Liver (tissue), 3 donors: Measurements from ENCODE around the gene BCAT1.

Experiments
- GABPA ChIP-seq, 2 donors: IDR thresholded peaks in 1 of 2; conservative IDR thresholded peaks in 1 of 2; 2 replicates each; pipeline ENCODE4 v1.6.1; 2016; ENCODE audit warnings: antibody characterized with exemption in 2 of 2, mild to moderate bottlenecking in 1 of 2, moderate library complexity in 1 of 2
- JUND ChIP-seq, 2 donors: IDR thresholded peaks; 2 replicates each; pipeline ENCODE4 v1.6.1; 2016; ENCODE audit warnings: antibody characterized with exemption in 2 of 2
- MAX ChIP-seq: IDR thresholded peaks from 2 replicates; pipeline ENCODE4 v1.6.1; 2016; ENCODE audit warnings: antibody characterized with exemption
- RAD21 ChIP-seq, 2 donors: IDR thresholded peaks; 2 replicates each; pipeline ENCODE4 v1.6.1; 2016; ENCODE audit warnings: antibody characterized with exemption in 2 of 2, mild to moderate bottlenecking in 2 of 2
- YY1 ChIP-seq: IDR thresholded peaks from 2 replicates; pipeline ENCODE4 v1.6.1; 2016; ENCODE audit warnings: antibody characterized with exemption, mild to moderate bottlenecking
- ZBTB33 ChIP-seq: IDR thresholded peaks from 2 replicates; pipeline ENCODE4 v1.6.1; 2016; ENCODE audit warnings: antibody characterized with exemption
- TF ChIP-seq, protein P1 (sequence below): fragments of 150-350 bp; IDR thresholded peaks from 2 replicates; pipeline ENCODE4 v1.5.1; 2017; ENCODE audit warnings: improper control_type of control experiment, low read depth, low read length; ENCODE audit not compliant: missing input control
- TF ChIP-seq, protein P2 (sequence below): IDR thresholded peaks from 2 replicates; pipeline ENCODE4 v1.6.1; 2016; ENCODE audit warnings: antibody characterized with exemption
- TF ChIP-seq, protein P3 (sequence below): IDR thresholded peaks from 2 replicates; pipeline ENCODE4 v1.6.1; 2016; ENCODE audit warnings: antibody characterized with exemption, mild to moderate bottlenecking
- donor health status: healthy.
- donor health status: healthy.

DNA sequence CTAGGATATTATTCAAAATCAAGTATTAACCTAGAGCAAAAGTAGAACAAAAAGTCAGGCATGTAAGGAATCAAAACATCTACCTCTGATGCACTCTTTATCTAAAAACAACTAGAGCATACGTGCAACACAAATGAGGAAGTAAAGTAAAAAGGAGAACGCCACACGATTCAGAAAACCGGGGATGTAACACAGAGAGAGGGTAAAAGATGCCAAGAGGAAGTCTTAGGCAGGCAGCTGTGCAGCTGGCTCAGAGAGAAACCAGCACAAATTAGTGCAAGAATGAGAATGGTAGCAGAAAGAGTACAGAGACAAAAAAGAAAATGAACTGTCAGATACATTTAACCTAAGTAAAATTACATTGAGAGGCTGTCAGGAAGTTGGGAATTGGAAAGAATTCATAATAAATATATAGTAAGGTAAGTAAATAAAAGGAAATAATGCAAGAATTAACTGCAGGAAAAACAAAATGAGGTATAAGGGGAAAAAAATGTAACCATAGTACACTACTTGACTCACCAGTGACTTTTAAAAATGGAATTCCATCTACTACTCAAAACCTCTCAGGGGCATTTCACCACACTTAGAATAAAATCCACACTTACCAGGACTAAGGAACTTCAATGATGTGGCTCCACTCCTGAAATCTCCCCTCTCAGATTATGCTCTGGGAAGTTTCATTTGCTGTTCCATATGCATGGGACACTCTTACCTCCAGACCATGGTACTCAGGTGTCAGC lies 17.1 kb downstream of the BCAT1 start:
- TF ChIP-seq RAD21 (IDR thresholded peaks at IDR 0.05) = no peak
- TF ChIP-seq, protein P1, sequence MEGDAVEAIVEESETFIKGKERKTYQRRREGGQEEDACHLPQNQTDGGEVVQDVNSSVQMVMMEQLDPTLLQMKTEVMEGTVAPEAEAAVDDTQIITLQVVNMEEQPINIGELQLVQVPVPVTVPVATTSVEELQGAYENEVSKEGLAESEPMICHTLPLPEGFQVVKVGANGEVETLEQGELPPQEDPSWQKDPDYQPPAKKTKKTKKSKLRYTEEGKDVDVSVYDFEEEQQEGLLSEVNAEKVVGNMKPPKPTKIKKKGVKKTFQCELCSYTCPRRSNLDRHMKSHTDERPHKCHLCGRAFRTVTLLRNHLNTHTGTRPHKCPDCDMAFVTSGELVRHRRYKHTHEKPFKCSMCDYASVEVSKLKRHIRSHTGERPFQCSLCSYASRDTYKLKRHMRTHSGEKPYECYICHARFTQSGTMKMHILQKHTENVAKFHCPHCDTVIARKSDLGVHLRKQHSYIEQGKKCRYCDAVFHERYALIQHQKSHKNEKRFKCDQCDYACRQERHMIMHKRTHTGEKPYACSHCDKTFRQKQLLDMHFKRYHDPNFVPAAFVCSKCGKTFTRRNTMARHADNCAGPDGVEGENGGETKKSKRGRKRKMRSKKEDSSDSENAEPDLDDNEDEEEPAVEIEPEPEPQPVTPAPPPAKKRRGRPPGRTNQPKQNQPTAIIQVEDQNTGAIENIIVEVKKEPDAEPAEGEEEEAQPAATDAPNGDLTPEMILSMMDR = no peak
- TF ChIP-seq ZBTB33 = no peak
- TF ChIP-seq, protein P2, sequence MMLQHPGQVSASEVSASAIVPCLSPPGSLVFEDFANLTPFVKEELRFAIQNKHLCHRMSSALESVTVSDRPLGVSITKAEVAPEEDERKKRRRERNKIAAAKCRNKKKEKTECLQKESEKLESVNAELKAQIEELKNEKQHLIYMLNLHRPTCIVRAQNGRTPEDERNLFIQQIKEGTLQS = no peak
- no peak for TF ChIP-seq MAX
- TF ChIP-seq, protein P3, sequence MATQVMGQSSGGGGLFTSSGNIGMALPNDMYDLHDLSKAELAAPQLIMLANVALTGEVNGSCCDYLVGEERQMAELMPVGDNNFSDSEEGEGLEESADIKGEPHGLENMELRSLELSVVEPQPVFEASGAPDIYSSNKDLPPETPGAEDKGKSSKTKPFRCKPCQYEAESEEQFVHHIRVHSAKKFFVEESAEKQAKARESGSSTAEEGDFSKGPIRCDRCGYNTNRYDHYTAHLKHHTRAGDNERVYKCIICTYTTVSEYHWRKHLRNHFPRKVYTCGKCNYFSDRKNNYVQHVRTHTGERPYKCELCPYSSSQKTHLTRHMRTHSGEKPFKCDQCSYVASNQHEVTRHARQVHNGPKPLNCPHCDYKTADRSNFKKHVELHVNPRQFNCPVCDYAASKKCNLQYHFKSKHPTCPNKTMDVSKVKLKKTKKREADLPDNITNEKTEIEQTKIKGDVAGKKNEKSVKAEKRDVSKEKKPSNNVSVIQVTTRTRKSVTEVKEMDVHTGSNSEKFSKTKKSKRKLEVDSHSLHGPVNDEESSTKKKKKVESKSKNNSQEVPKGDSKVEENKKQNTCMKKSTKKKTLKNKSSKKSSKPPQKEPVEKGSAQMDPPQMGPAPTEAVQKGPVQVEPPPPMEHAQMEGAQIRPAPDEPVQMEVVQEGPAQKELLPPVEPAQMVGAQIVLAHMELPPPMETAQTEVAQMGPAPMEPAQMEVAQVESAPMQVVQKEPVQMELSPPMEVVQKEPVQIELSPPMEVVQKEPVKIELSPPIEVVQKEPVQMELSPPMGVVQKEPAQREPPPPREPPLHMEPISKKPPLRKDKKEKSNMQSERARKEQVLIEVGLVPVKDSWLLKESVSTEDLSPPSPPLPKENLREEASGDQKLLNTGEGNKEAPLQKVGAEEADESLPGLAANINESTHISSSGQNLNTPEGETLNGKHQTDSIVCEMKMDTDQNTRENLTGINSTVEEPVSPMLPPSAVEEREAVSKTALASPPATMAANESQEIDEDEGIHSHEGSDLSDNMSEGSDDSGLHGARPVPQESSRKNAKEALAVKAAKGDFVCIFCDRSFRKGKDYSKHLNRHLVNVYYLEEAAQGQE = no peak
- TF ChIP-seq JUND (IDR thresholded peaks at IDR 0.05) = no peak
- no peak for TF ChIP-seq GABPA (IDR thresholded peaks at IDR 0.05 in 1 of 2, conservative IDR thresholded peaks at IDR 0.05 in 1 of 2)
- TF ChIP-seq YY1 = no peak
